WTC11 (cell line): ENCODE data around the gene UGDH. TPM values are rescaled to one million over a fixed set of nuclear protein-coding genes. Genes with fewer than 3 reads are reported as not detected.

Source experiments
- ATAC-seq: fragments of 200-7000 bp; cut with Tn5 transposase; 2 replicates; pipeline ENCODE4 v1.10.0; 2021; ENCODE audit warnings: mild to moderate bottlenecking, moderate library complexity
- CTCF ChIA-PET: fragments of 300-600 bp; sonication (Branson Sonifier 250); formaldehyde crosslinking; loops from one replicate; lab custom pipeline; 2021; ENCODE audit warnings: antibody characterized with exemption; lab: Charles Lee
- POLR2A ChIA-PET: fragments of 350-600 bp; sonication (Branson Sonifier 250); formaldehyde crosslinking; loops from one replicate; lab custom pipeline; 2021; ENCODE audit warnings: antibody characterized with exemption; lab: Charles Lee
- DNase-seq: peaks from one replicate; pipeline ENCODE4 v3.0.0; 2021; ENCODE audit warnings: low spot score
- H3K27ac Mint-ChIP-seq: 2 replicates; pipeline ENCODE4 v1.8.0; 2021; ENCODE audit warnings: mixed read lengths
- H3K27me3 Mint-ChIP-seq: 2 replicates; pipeline ENCODE4 v1.8.0; 2021; ENCODE audit warnings: low read depth, mild to moderate bottlenecking, moderate library complexity, mixed read lengths
- H3K36me3 Mint-ChIP-seq: 2 replicates; pipeline ENCODE4 v1.8.0; 2021; ENCODE audit warnings: mixed read lengths
- H3K4me1 Mint-ChIP-seq: 2 replicates; pipeline ENCODE4 v1.8.0; 2022; ENCODE audit warnings: mixed read lengths
- H3K4me3 Mint-ChIP-seq: 2 replicates; pipeline ENCODE4 v1.8.0; 2021; ENCODE audit warnings: mild to moderate bottlenecking, moderate library complexity, mixed read lengths
- H3K9me3 Mint-ChIP-seq: 2 replicates; pipeline ENCODE4 v1.8.0; 2021; ENCODE audit warnings: mixed read lengths
- AFF4 ChIP-seq: sonication (generic); formaldehyde crosslinking; IDR thresholded peaks from 2 replicates; pipeline ENCODE4 v1.8.1; 2023; ENCODE audit warnings: mild to moderate bottlenecking, missing genetic modification reagents, borderline replicate concordance
- ATF1 ChIP-seq: sonication (generic); formaldehyde crosslinking; IDR thresholded peaks from 2 replicates; pipeline ENCODE4 v1.8.1; 2023; ENCODE audit warnings: mild to moderate bottlenecking, moderate library complexity, missing genetic modification reagents
- CREB1 ChIP-seq: sonication (generic); formaldehyde crosslinking; IDR thresholded peaks from 2 replicates; pipeline ENCODE4 v1.8.0; 2023; ENCODE audit warnings: mild to moderate bottlenecking, missing genetic modification reagents
- CTCF ChIP-seq: fragments of 200-600 bp; IDR thresholded peaks from 2 replicates; pipeline ENCODE4 v1.8.0; 2022; ENCODE audit warnings: antibody characterized with exemption
- ERG ChIP-seq: fragments of 250-450 bp; sonication (Bioruptor Pico); IDR thresholded peaks from 2 replicates; pipeline ENCODE4 v1.8.0; 2021; ENCODE audit warnings: mild to moderate bottlenecking
- FOXP1 ChIP-seq: sonication (generic); formaldehyde crosslinking; IDR thresholded peaks from 2 replicates; pipeline ENCODE4 v1.8.0; 2022; ENCODE audit warnings: missing genetic modification reagents, mild to moderate bottlenecking, moderate library complexity, borderline replicate concordance
- HMGA2 ChIP-seq: fragments of 250-450 bp; sonication (Bioruptor Pico); IDR thresholded peaks from 2 replicates; pipeline ENCODE4 v1.4.0; 2021; ENCODE audit warnings: mild to moderate bottlenecking, moderate library complexity
- HMGXB4 ChIP-seq: sonication (generic); formaldehyde crosslinking; IDR thresholded peaks from 2 replicates; pipeline ENCODE4 v1.8.1; 2023; ENCODE audit warnings: mild to moderate bottlenecking, moderate library complexity, missing genetic modification reagents
- KAT7 ChIP-seq: sonication (generic); formaldehyde crosslinking; IDR thresholded peaks from 2 replicates; pipeline ENCODE4 v1.8.1; 2023; ENCODE audit warnings: missing genetic modification reagents, mild to moderate bottlenecking, borderline replicate concordance
- NR1H2 ChIP-seq: sonication (generic); formaldehyde crosslinking; IDR thresholded peaks from 2 replicates; pipeline ENCODE4 v1.9.0; 2021; ENCODE audit warnings: mild to moderate bottlenecking, moderate library complexity, missing genetic modification reagents
- OVOL2 ChIP-seq: fragments of 250-450 bp; sonication (Bioruptor Pico); IDR thresholded peaks from 2 replicates; pipeline ENCODE4 v1.9.0; 2021; ENCODE audit warnings: mild to moderate bottlenecking, borderline replicate concordance
- PREB ChIP-seq: sonication (generic); formaldehyde crosslinking; IDR thresholded peaks from 2 replicates; pipeline ENCODE4 v1.8.1; 2022; ENCODE audit warnings: mild to moderate bottlenecking, missing genetic modification reagents, moderate library complexity, borderline replicate concordance
- SMAD3 ChIP-seq: sonication (generic); formaldehyde crosslinking; IDR thresholded peaks from 2 replicates; pipeline ENCODE4 v1.8.0; 2022; ENCODE audit warnings: missing genetic modification reagents, mild to moderate bottlenecking, borderline replicate concordance
- ZBTB21 ChIP-seq: sonication (generic); formaldehyde crosslinking; IDR thresholded peaks from 2 replicates; pipeline ENCODE4 v1.8.1; 2023; ENCODE audit warnings: mild to moderate bottlenecking, missing genetic modification reagents, borderline replicate concordance
- ZMAT4 ChIP-seq: fragments of 250-450 bp; sonication (Bioruptor Pico); IDR thresholded peaks from 2 replicates; pipeline ENCODE4 v1.9.0; 2021; ENCODE audit warnings: mild to moderate bottlenecking
- ZNF138 ChIP-seq: sonication (generic); formaldehyde crosslinking; conservative IDR thresholded peaks from 2 replicates; pipeline ENCODE4 v1.8.1; 2022; ENCODE audit warnings: mild to moderate bottlenecking, moderate library complexity, missing genetic modification reagents
- ZNF232 ChIP-seq: sonication (generic); formaldehyde crosslinking; IDR thresholded peaks from 2 replicates; pipeline ENCODE4 v1.8.0; 2022; ENCODE audit warnings: mild to moderate bottlenecking, missing genetic modification reagents
- ZNF317 ChIP-seq: sonication (generic); formaldehyde crosslinking; IDR thresholded peaks from 2 replicates; pipeline ENCODE4 v1.8.1; 2023; ENCODE audit warnings: low read depth, mild to moderate bottlenecking, moderate library complexity, missing genetic modification reagents, borderline replicate concordance
- ZNF396 ChIP-seq: fragments of 250-450 bp; sonication (Bioruptor Pico); IDR thresholded peaks from 2 replicates; pipeline ENCODE4 v1.8.0; 2021; ENCODE audit warnings: mild to moderate bottlenecking, moderate library complexity, borderline replicate concordance
- ZNF416 ChIP-seq: fragments of 250-450 bp; sonication (Bioruptor Pico); IDR thresholded peaks from 2 replicates; pipeline ENCODE4 v1.9.0; 2021; ENCODE audit warnings: mild to moderate bottlenecking, inconsistent platforms
- total RNA-seq: library from RNA; stranded (reverse); gene quantifications from 3 replicates; pipeline ENCODE4 v1.2.3, GENCODE V29; 2021

Gene UGDH
- total RNA-seq, 1 experiment from 2014 or later, result 97.5 TPM

- peaks cover 10% of the 10 kb centered on the region for H3K36me3 Mint-ChIP-seq
- no peaks in the 10 kb centered on the region for H3K9me3 Mint-ChIP-seq
- ChIA-PET POLR2A (no interaction called here), CTCF (no interaction called here)
- H3K4me3 Mint-ChIP-seq, result no peak overlapping the region
- H3K27ac Mint-ChIP-seq, result no peak overlapping the region
- H3K27me3 Mint-ChIP-seq, result no peaks in the 10 kb centered on the region
- DNase-seq (no peak), ATAC-seq (no peak)
- TF ChIP-seq FOXP1 (CRISPR knock-in tag) (no peak), CTCF (no peak), ZNF416 (no peak), OVOL2 (CRISPR knock-in tag) (no peak), KAT7 (CRISPR knock-in tag) (no peak), ERG (no peak), NR1H2 (no peak), ZNF396 (CRISPR knock-in tag) (no peak), HMGXB4 (CRISPR knock-in tag) (no peak), ZMAT4 (CRISPR knock-in tag) (no peak), ZNF317 (CRISPR knock-in tag) (no peak)
- H3K4me1 Mint-ChIP-seq, result no peaks in the 10 kb centered on the region
These were observed 32.9 kb downstream of the UGDH start for GRCh38 chr4:39494354-39494753.

GRCh38 chr4:39490322-39490721 lies 36.9 kb downstream of the UGDH start:
- no peaks in the 10 kb centered on the region for H3K9me3 Mint-ChIP-seq
- ATAC-seq (no peak), DNase-seq (no peak)
- CTCF ChIA-PET, result interaction anchor here (2.0 kb wide), 1 partner anchor 21 kb away, joined by 7 read pairs; no protein-coding TSS in a partner anchor
- no peaks in the 10 kb centered on the region for H3K36me3 Mint-ChIP-seq
- H3K4me1 Mint-ChIP-seq, result no peaks in the 10 kb centered on the region
- no peak overlapping the region for H3K27ac Mint-ChIP-seq
- no peaks in the 10 kb centered on the region for H3K27me3 Mint-ChIP-seq
- no peak overlapping the region for H3K4me3 Mint-ChIP-seq
- POLR2A ChIA-PET, result no interaction called here
- TF ChIP-seq HMGA2 (CRISPR knock-in tag) (no peak), ZNF138 (CRISPR knock-in tag) (no peak), ZNF232 (CRISPR knock-in tag) (no peak), SMAD3 (CRISPR knock-in tag) (no peak), ATF1 (CRISPR knock-in tag) (no peak), CREB1 (CRISPR knock-in tag) (no peak), PREB (no peak), ERG (no peak), ZMAT4 (CRISPR knock-in tag) (no peak), HMGXB4 (CRISPR knock-in tag) (no peak), AFF4 (CRISPR knock-in tag) (no peak), ZBTB21 (CRISPR knock-in tag) (no peak)
